ENCODE data around the gene COL8A1.

DNA sequence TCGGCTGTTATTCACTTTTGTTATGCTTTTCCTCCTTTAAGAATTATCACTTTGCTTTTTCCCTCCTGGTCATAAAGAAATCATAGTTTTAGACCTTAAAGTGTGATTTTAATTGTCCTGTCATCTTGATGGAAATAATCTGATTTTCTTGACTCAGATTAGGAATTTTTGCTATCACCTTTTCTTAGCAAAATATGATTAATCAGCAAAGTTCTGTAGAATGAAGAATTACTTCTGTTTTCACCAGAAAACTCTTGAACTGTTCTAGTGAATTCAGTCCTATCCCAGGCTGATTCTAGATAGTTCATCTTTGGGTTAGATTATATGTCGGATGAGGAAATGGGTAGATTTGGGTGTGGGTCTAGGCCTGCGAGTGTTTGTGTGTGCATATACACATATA is 191.4 kb downstream of the COL8A1 start:
- no peak for TF ChIP-seq POLR2A (IDR thresholded peaks at IDR 0.05; ENCODE audit: low read depth, low read length)
- TF ChIP-seq POLR2AphosphoS5 (IDR thresholded peaks at IDR 0.05; ENCODE audit: low read depth, low read length), result no peak
- TF ChIP-seq TAF1 (IDR thresholded peaks at IDR 0.05; ENCODE audit: low read depth, low read length), result no peak
- no peak for TF ChIP-seq SPI1 (IDR thresholded peaks at IDR 0.05; ENCODE audit: low read depth, low read length)
- TF ChIP-seq PAX5 (IDR thresholded peaks at IDR 0.05; ENCODE audit: insufficient read depth, low read length, severe bottlenecking), result no peak
- no peak for TF ChIP-seq POU2F2 (IDR thresholded peaks at IDR 0.05; ENCODE audit: low read depth, low read length)
